K562 (cell line): ENCODE measurements around the gene SLC22A4. TPM values are rescaled to one million over a fixed set of nuclear protein-coding genes. Genes with fewer than 3 reads are reported as not detected.

ENCODE experiments used
- ATAC-seq: fragments of 200-7000 bp; cut with Tn5 transposase; 3 replicates; pipeline ENCODE4 v1.9.1; 2020; ENCODE audit warnings: moderate library complexity
- BruUV-seq: library from RNA; stranded (reverse); fragments of 400-500 nt; replicated peaks from 2 replicates; lab custom pipeline; 2021; lab: Mats Ljungman, UMichigan
- CTCF ChIA-PET: fragments of 300-600 bp; formaldehyde crosslinking; extraction: SDS; loops from one replicate; lab custom pipeline; 2021; ENCODE audit warnings: low intra/inter-chr PET ratio; lab: Yijun Ruan, JAX
- POLR2A ChIA-PET: fragments of 300-600, 350-650 bp; sonication (Branson Sonifier 250); formaldehyde crosslinking; extraction: SDS; loops from one replicate; lab custom pipeline; 2021; ENCODE audit warnings: antibody characterized with exemption, inconsistent platforms; lab: Yijun Ruan, JAX
- DNase-seq, 4 experiments: peaks; one replicate each; pipeline versions ENCODE4 v3.0.0 to v3.0.0-alpha.2; 2011 to 2018; ENCODE audit warnings: low spot score in 3 of 4, mixed read lengths in 3 of 4; ENCODE audit errors: extremely low read depth in 1 of 4
- FAIRE-seq: peaks from 2 replicates; lab custom pipeline; 2011; peaks lifted over from hg19 to GRCh38; lab: Jason Lieb, UNC
- H2AFZ ChIP-seq: 2 replicates; pipeline ENCODE4 v1.6.0; 2011; ENCODE audit warnings: low read depth, low read length, control low read depth, inconsistent platforms
- H3K27ac ChIP-seq: fragments of 200-600 bp; 3 replicates; pipeline ENCODE4 v1.8.0; 2011; ENCODE audit warnings: low read depth, mild to moderate bottlenecking, control low read depth, inconsistent platforms, low read length, moderate library complexity, mixed read lengths; ENCODE audit errors: extremely low read depth
- H3K27me3 ChIP-seq, 2 experiments: fragments of 300-600 bp in 1 of 2; 2 replicates in 1 of 2; 3 replicates in 1 of 2; pipeline versions ENCODE4 v1.6.0 to v1.8.0; 2011; ENCODE audit warnings: inconsistent platforms in 2 of 2, low read length in 2 of 2, mild to moderate bottlenecking in 1 of 2, mixed read lengths in 1 of 2, moderate library complexity in 1 of 2; ENCODE audit not compliant: control insufficient read depth in 2 of 2, insufficient read depth in 2 of 2
- H3K36me3 ChIP-seq: fragments of 300-600 bp; 3 replicates; pipeline ENCODE4 v1.8.0; 2011; ENCODE audit warnings: mild to moderate bottlenecking, low read length, inconsistent platforms; ENCODE audit not compliant: control insufficient read depth, insufficient read depth
- H3K4me1 ChIP-seq, 2 experiments: fragments of 200-600 bp in 1 of 2; replicated peaks in 1 of 2; 2 replicates in 1 of 2; 3 replicates in 1 of 2; pipeline versions ENCODE4 v1.5.1 to v1.8.0; 2011; ENCODE audit warnings: inconsistent platforms in 2 of 2, low read length in 2 of 2, mild to moderate bottlenecking in 1 of 2, mixed read lengths in 1 of 2, moderate library complexity in 1 of 2; ENCODE audit not compliant: control insufficient read depth in 2 of 2, insufficient read depth in 2 of 2
- H3K4me2 ChIP-seq: 2 replicates; pipeline ENCODE4 v1.6.1; 2011; ENCODE audit warnings: low read length, control low read depth, inconsistent platforms, mixed read lengths; ENCODE audit not compliant: insufficient read depth
- H3K4me3 ChIP-seq: fragments of 200-600 bp; sonication (generic), shearing (Covaris generic); 2 replicates; pipeline ENCODE4 v1.5.1; 2016; ENCODE audit warnings: control low read depth, inconsistent platforms
- H3K79me2 ChIP-seq: fragments of 200-600 bp; 3 replicates; pipeline ENCODE4 v1.8.0; 2011; ENCODE audit warnings: low read length, inconsistent platforms; ENCODE audit not compliant: control insufficient read depth, insufficient read depth
- H3K9ac ChIP-seq, 2 experiments: 2 replicates each; pipeline versions ENCODE4 v1.6.0 to v1.6.1; 2011; ENCODE audit warnings: low read depth in 2 of 2, low read length in 2 of 2, control low read depth in 1 of 2, inconsistent platforms in 1 of 2, mild to moderate bottlenecking in 1 of 2, mixed read lengths in 1 of 2; ENCODE audit not compliant: insufficient read depth in 1 of 2
- H3K9me1 ChIP-seq: one replicate; pipeline ENCODE4 v1.6.0; 2011; ENCODE audit warnings: inconsistent platforms, mild to moderate bottlenecking, low read length, moderate library complexity; ENCODE audit not compliant: control insufficient read depth, insufficient read depth
- H3K9me3 ChIP-seq: replicated peaks from 2 replicates; pipeline ENCODE4 v1.5.1; 2011; ENCODE audit warnings: low read depth, low read length, inconsistent platforms; ENCODE audit not compliant: control insufficient read depth, insufficient read depth
- H4K20me1 ChIP-seq: replicated peaks from 2 replicates; pipeline ENCODE4 v1.6.1; 2011; ENCODE audit warnings: low read length, inconsistent platforms, mixed read lengths; ENCODE audit not compliant: control insufficient read depth, insufficient read depth
- ASH1L ChIP-seq: fragments of 450-650 bp; IDR thresholded peaks from 2 replicates; pipeline ENCODE4 v1.6.1; 2018; ENCODE audit warnings: borderline replicate concordance, mild to moderate bottlenecking, low read depth; ENCODE audit not compliant: partially characterized antibody
- BMI1 ChIP-seq: fragments of 150-350 bp; IDR thresholded peaks from 2 replicates; pipeline ENCODE4 v1.6.1; 2014; ENCODE audit warnings: low read length
- CEBPG ChIP-seq, 3 experiments: fragments of 200-800 bp in 1 of 3; sonication (Bioruptor generic) in 1 of 3; sonication (generic) in 1 of 3; formaldehyde crosslinking in 1 of 3; IDR thresholded peaks in 2 of 3; conservative IDR thresholded peaks in 1 of 3; 2 replicates each; pipeline versions ENCODE4 v1.6.1 to v1.8.0; 2016 to 2022; ENCODE audit warnings: missing compliant biosample characterization in 2 of 3, missing genetic modification characterization in 2 of 3, mild to moderate bottlenecking in 1 of 3, missing genetic modification reagents in 1 of 3
- CREM ChIP-seq: IDR thresholded peaks from 2 replicates; pipeline ENCODE4 v1.6.1; 2014; ENCODE audit warnings: antibody characterized with exemption, low read depth
- HLTF ChIP-seq: fragments of 450-650 bp; IDR thresholded peaks from 2 replicates; pipeline ENCODE4 v1.6.1; 2016
- HMG20A ChIP-seq: fragments of 450-650 bp; formaldehyde crosslinking; conservative IDR thresholded peaks from 2 replicates; pipeline ENCODE4 v1.4.0; 2020; ENCODE audit warnings: mild to moderate bottlenecking, mixed read lengths
- KDM1A ChIP-seq, 2 experiments: fragments of 450-650 bp; IDR thresholded peaks; 2 replicates each; pipeline ENCODE4 v1.6.1; 2016; ENCODE audit warnings: mild to moderate bottlenecking in 2 of 2
- LCOR ChIP-seq: sonication (generic); formaldehyde crosslinking; IDR thresholded peaks from 2 replicates; pipeline ENCODE4 v1.8.0; 2022; ENCODE audit warnings: mild to moderate bottlenecking, missing genetic modification reagents
- MAZ ChIP-seq, 2 experiments: fragments of 450-650 bp in 1 of 2; sonication (generic) in 1 of 2; formaldehyde crosslinking; IDR thresholded peaks in 1 of 2; conservative IDR thresholded peaks in 1 of 2; 2 replicates each; pipeline versions ENCODE4 v1.4.0 to v1.5.0; 2020; ENCODE audit warnings: mild to moderate bottlenecking in 1 of 2, missing genetic modification reagents in 1 of 2
- MCM5 ChIP-seq: fragments of 450-650 bp; IDR thresholded peaks from 2 replicates; pipeline ENCODE4 v1.6.1; 2016; ENCODE audit warnings: low read depth
- NCOA1 ChIP-seq: fragments of 450-650 bp; IDR thresholded peaks from 2 replicates; pipeline ENCODE4 v1.6.1; 2016; ENCODE audit warnings: low read depth
- NR4A1 ChIP-seq, 2 experiments: fragments of 250-450 bp in 1 of 2; fragments of 450-650 bp in 1 of 2; sonication (Bioruptor Pico) in 1 of 2; IDR thresholded peaks; 2 replicates each; pipeline versions ENCODE4 v1.4.0 to v1.6.1; 2016 to 2020; ENCODE audit warnings: mild to moderate bottlenecking in 2 of 2, missing compliant biosample characterization in 1 of 2, missing genetic modification characterization in 1 of 2, moderate library complexity in 1 of 2
- PHF20 ChIP-seq: fragments of 450-650 bp; IDR thresholded peaks from 2 replicates; pipeline ENCODE4 v1.6.1; 2018; ENCODE audit not compliant: partially characterized antibody
- RNF2 ChIP-seq: sonication (generic); IDR thresholded peaks from 2 replicates; pipeline ENCODE4 v1.6.1; 2016
- ZBTB7A ChIP-seq: IDR thresholded peaks from 2 replicates; pipeline ENCODE4 v1.6.1; 2011; ENCODE audit warnings: low read depth, mild to moderate bottlenecking, low read length, moderate library complexity, borderline replicate concordance; ENCODE audit not compliant: control insufficient read depth
- ZFP36 ChIP-seq: fragments of 150-350 bp; IDR thresholded peaks from 2 replicates; pipeline ENCODE4 v1.6.1; 2018; ENCODE audit warnings: low read length, low read depth; ENCODE audit not compliant: partially characterized antibody
- ZNF551 ChIP-seq: fragments of 250-450 bp; sonication (Bioruptor Pico); IDR thresholded peaks from 2 replicates; pipeline ENCODE4 v1.5.0; 2021; ENCODE audit warnings: mild to moderate bottlenecking, moderate library complexity
- WGBS: fragments of 100-300 bp; shearing (Covaris generic); methylation state at CpG from one replicate; pipeline ENCODE4 v1.1.6; 2016; ENCODE audit warnings: low coverage, mixed read lengths; ENCODE audit not compliant: insufficient coverage; ENCODE audit errors: missing lambda C conversion rate; 5-methylcytosine and 5-hydroxymethylcytosine counted together
- in situ Hi-C: fragments of 300-500 bp; cut with MboI; formaldehyde crosslinking; loops from 4 replicates; pipeline ENCODE4 v1.15.0; 2018; ENCODE audit warnings: inconsistent platforms, mixed read lengths
- intact Hi-C: fragments of 100-400 bp; cut with micrococcal nuclease; formaldehyde crosslinking; loops from 2 replicates; pipeline ENCODE4 v1.14.2; 2022
- polyA plus RNA-seq, 8 experiments: library from polyadenylated mRNA; depleted of rRNA in 4 of 8; stranded (reverse) in 5 of 8; unstranded in 3 of 8; fragments of >200 nt; fragmentation: Nextera tagmentation in 2 of 8; fragmentation: Illumina TruSeq in 1 of 8; extraction: Ambion mirVana in 2 of 8; extraction: Trizol in 1 of 8; gene quantifications; 2 replicates each; pipeline versions ENCODE4 v1.2.1 to v1.2.3, GENCODE V29; 2011 to 2014; ENCODE audit warnings: inconsistent platforms in 1 of 8, missing spikeins in 1 of 8
- total RNA-seq, 7 experiments: library from RNA; depleted of rRNA in 6 of 7; stranded (reverse); fragments of >200 nt in 6 of 7; fragmentation: Illumina TruSeq in 2 of 7; extraction: Trizol in 2 of 7; gene quantifications; 2 replicates each; pipeline versions ENCODE4 v1.2.1 to v1.2.3, GENCODE V29; 2011 to 2021; ENCODE audit warnings: low replicate concordance in 1 of 7
- TF ChIP-seq, protein P1 (sequence below): sonication (generic); formaldehyde crosslinking; IDR thresholded peaks from 2 replicates; pipeline ENCODE4 v1.8.0; 2022; ENCODE audit warnings: missing genetic modification reagents, mild to moderate bottlenecking, moderate library complexity, borderline replicate concordance
- TF ChIP-seq, protein P2 (sequence below): fragments of 450-650 bp; IDR thresholded peaks from 2 replicates; pipeline ENCODE4 v1.6.1; 2016; ENCODE audit warnings: low read depth, mild to moderate bottlenecking, moderate library complexity

Gene SLC22A4
- total and polyA plus RNA-seq, 9 of the 15 experiments (the other 6 are each of a cell fraction or from before 2014, with no cell fraction given) = 2.7 to 9.5 (median 6.2) TPM

DNA sequence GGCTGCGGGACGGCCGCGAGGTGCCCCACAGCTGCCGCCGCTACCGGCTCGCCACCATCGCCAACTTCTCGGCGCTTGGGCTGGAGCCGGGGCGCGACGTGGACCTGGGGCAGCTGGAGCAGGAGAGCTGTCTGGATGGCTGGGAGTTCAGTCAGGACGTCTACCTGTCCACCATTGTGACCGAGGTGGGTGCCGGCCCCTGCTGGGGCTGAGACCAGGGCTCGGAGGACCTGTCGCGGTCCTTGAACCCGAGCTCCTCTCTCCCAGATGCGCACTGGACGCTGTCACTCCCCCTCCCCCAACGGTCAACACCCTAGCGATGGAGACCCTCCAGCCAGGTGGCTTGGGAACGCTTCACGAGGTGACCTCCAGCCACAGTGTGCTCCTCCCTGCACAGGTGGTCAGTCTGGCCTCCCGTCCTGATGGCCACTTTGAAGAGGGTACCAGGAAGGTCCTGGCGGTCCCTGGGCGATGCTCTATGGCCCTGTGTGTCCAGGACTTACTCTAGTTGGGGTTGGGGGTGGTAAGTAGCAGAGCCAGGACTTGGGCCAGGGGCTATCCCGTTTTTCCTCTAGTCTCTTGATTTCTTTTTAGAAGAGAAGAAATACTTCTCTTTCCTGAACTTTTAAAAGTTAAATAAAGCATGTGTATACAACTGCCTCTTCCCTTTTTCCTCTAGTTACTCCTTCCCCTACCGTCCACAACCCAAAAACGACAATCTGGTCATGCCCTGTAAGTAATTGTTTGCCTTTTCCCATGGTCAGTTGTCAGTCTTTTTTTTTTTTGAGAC lies 76.2 kb downstream of the SLC22A4 start:
- H3K9me1 ChIP-seq = no peaks in the 10 kb centered on the region
- H2AFZ ChIP-seq = peak overlapping the region; percentile 92
- no peaks in the 10 kb centered on the region for H4K20me1 ChIP-seq
- POLR2A ChIA-PET = interaction anchor here (0.7 to 3.8 kb wide), 12 partner anchors 8 to 143 kb away, joined by 3 to 12 read pairs (median 5); partner anchors contain the start of genes IRF1, P4HA2 and SLC22A4
- FAIRE-seq = peak; percentile 76
- peak; percentile 24 for ATAC-seq
- H3K27ac ChIP-seq = peak overlapping the region; percentile 78
- DNase-seq = peak in 3 of 4 experiments; percentile 23 to 39 (median 36)
- H3K9me3 ChIP-seq = no peaks in the 10 kb centered on the region
- peak overlapping the region; percentile 66 for H3K4me3 ChIP-seq
- BruUV-seq = no TSS peak
- peaks cover 46% of the 10 kb centered on the region for H3K79me2 ChIP-seq
- H3K4me1 ChIP-seq = peaks cover 13 to 26% of the 10 kb centered on the region in 2 experiments; a peak in 4 of 5 replicates
- intact Hi-C loops (loop anchor here (5.0 kb wide), 1 partner anchor 78 kb away; the partner anchor contains the start of gene SLC22A4), in situ Hi-C loops (no loop called here)
- CTCF ChIA-PET = interaction anchor here (0.7 to 1.1 kb wide), 2 partner anchors 131 to 306 kb away, joined by 3 to 8 read pairs; no protein-coding TSS in a partner anchor
- no peaks in the 10 kb centered on the region for H3K27me3 ChIP-seq
- WGBS = 6% methylated on average over 18 of the region's 34 CpGs
- H3K36me3 ChIP-seq = peaks cover 25% of the 10 kb centered on the region; the same call in 1 of the 3 replicates
- peak overlapping the region; percentile 96 for H3K4me2 ChIP-seq
- peak overlapping the region; percentile 84 to 93 for H3K9ac ChIP-seq
- TF ChIP-seq ZNF551 (CRISPR knock-in tag) (no peak), NCOA1 (0 out of 2 replicates have a peak, but pooled peaks have one; percentile 14), PHF20 (no peak), ZBTB7A (0 out of 2 replicates have a peak, but pooled peaks have one; percentile 22), CEBPG (CRISPR knock-in tag; IDR thresholded peaks at IDR 0.05) (peak; percentile 55), CEBPG (tag; conservative IDR thresholded peaks at IDR 0.05 in 1 of 2, IDR thresholded peaks at IDR 0.05 in 1 of 2) (no peak), KDM1A (IDR thresholded peaks at IDR 0.05) (0 out of 4 replicates have a peak, but pooled peaks of 1 of the 2 experiments have one; percentile 23), MCM5 (no peak), NR4A1 (CRISPR knock-in tag; IDR thresholded peaks at IDR 0.05) (no peak), NR4A1 (tag; IDR thresholded peaks at IDR 0.05) (no peak), ZFP36 (no peak), CREM (no peak), LCOR (CRISPR knock-in tag) (0 out of 2 replicates have a peak, but pooled peaks have one; percentile 39), HLTF (no peak), BMI1 (no peak), ASH1L (no peak), HMG20A (CRISPR knock-in tag) (no peak), MAZ (CRISPR knock-in tag; conservative IDR thresholded peaks at IDR 0.05 in 1 of 2, IDR thresholded peaks at IDR 0.05 in 1 of 2) (0 out of 4 replicates have a peak, but pooled peaks of 1 of the 2 experiments have one; percentile 44), RNF2 (no peak)
- TF ChIP-seq, protein P1, sequence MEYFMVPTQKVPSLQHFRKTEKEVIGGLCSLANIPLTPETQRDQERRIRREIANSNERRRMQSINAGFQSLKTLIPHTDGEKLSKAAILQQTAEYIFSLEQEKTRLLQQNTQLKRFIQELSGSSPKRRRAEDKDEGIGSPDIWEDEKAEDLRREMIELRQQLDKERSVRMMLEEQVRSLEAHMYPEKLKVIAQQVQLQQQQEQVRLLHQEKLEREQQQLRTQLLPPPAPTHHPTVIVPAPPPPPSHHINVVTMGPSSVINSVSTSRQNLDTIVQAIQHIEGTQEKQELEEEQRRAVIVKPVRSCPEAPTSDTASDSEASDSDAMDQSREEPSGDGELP (CRISPR knock-in tag) = peak; percentile 54; the same call in 1 of the 2 replicates
- TF ChIP-seq, protein P2, sequence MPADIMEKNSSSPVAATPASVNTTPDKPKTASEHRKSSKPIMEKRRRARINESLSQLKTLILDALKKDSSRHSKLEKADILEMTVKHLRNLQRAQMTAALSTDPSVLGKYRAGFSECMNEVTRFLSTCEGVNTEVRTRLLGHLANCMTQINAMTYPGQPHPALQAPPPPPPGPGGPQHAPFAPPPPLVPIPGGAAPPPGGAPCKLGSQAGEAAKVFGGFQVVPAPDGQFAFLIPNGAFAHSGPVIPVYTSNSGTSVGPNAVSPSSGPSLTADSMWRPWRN = no peak
